Measurements from ENCODE around the gene CUEDC2. TPM values are rescaled to one million over a fixed set of nuclear protein-coding genes. Genes with fewer than 3 reads are reported as not detected.

CUEDC2 gene
- polyA plus RNA-seq (2012; ENCODE audit: low read depth, missing spikeins): 78.9 TPM

GRCh38 chr10:102432162-102432950, at the start of gene CUEDC2:
CUEDC2 (minus strand) TSS chr10:102432574; CDS start chr10:102425188, 7,386 bp downstream.
- TF ChIP-seq POU2F2 (IDR thresholded peaks at IDR 0.05; ENCODE audit: low read depth, low read length): peak; percentile 58; the same call in 1 of the 2 replicates
- TF ChIP-seq PAX5 (IDR thresholded peaks at IDR 0.05; ENCODE audit: insufficient read depth, low read length, severe bottlenecking): no peak
- peak; percentile 42 for TF ChIP-seq SPI1 (IDR thresholded peaks at IDR 0.05; ENCODE audit: low read depth, low read length)
- peak; percentile 61 for TF ChIP-seq POLR2A (IDR thresholded peaks at IDR 0.05; ENCODE audit: low read depth, low read length)
- peak; percentile 72 for TF ChIP-seq TAF1 (IDR thresholded peaks at IDR 0.05; ENCODE audit: low read depth, low read length)
- TF ChIP-seq POLR2AphosphoS5 (IDR thresholded peaks at IDR 0.05; ENCODE audit: low read depth, low read length): peak; percentile 61; the same call in 1 of the 2 replicates
- FAIRE-seq: peak; percentile 91

GRCh38 chr10:102480396-102480795, 48.0 kb upstream of the CUEDC2 start:
- FAIRE-seq (no peak), DNase-seq (ENCODE audit: insufficient read length, low spot score) (no peak)
- TF ChIP-seq SPI1 (IDR thresholded peaks at IDR 0.05; ENCODE audit: low read depth, low read length): no peak
- TF ChIP-seq POLR2A (IDR thresholded peaks at IDR 0.05; ENCODE audit: low read depth, low read length): no peak
- TF ChIP-seq POLR2AphosphoS5 (IDR thresholded peaks at IDR 0.05; ENCODE audit: low read depth, low read length): no peak
- no peak for TF ChIP-seq TAF1 (IDR thresholded peaks at IDR 0.05; ENCODE audit: low read depth, low read length)
- no peak for TF ChIP-seq POU2F2 (IDR thresholded peaks at IDR 0.05; ENCODE audit: low read depth, low read length)
- TF ChIP-seq PAX5 (IDR thresholded peaks at IDR 0.05; ENCODE audit: insufficient read depth, low read length, severe bottlenecking): no peak

More at GRCh38 chr10:102432162-102432950, at the start of gene CUEDC2:
- DNase-seq (ENCODE audit: insufficient read length, low spot score): peak; percentile 90

- TF ChIP-seq PAX5 (IDR thresholded peaks at IDR 0.05; ENCODE audit: insufficient read depth, low read length, severe bottlenecking) (no peak), SPI1 (IDR thresholded peaks at IDR 0.05; ENCODE audit: low read depth, low read length) (no peak), POLR2AphosphoS5 (IDR thresholded peaks at IDR 0.05; ENCODE audit: low read depth, low read length) (no peak), POLR2A (IDR thresholded peaks at IDR 0.05; ENCODE audit: low read depth, low read length) (no peak), POU2F2 (IDR thresholded peaks at IDR 0.05; ENCODE audit: low read depth, low read length) (no peak), TAF1 (IDR thresholded peaks at IDR 0.05; ENCODE audit: low read depth, low read length) (no peak)
- FAIRE-seq (no peak), DNase-seq (ENCODE audit: insufficient read length, low spot score) (no peak)
Observed at GRCh38 chr10:102479651-102480050, 47.3 kb upstream of the CUEDC2 start.

- TF ChIP-seq POU2F2 (IDR thresholded peaks at IDR 0.05; ENCODE audit: low read depth, low read length): no peak
- no peak; the same call in 1 of the 2 replicates for TF ChIP-seq POLR2A (IDR thresholded peaks at IDR 0.05; ENCODE audit: low read depth, low read length)
- FAIRE-seq (no peak), DNase-seq (ENCODE audit: insufficient read length, low spot score) (no peak)
Observed at GRCh38 chr10:102476466-102477141, 44.2 kb upstream of the CUEDC2 start.

GRCh38 chr10:102475451-102476040, 43.2 kb upstream of the CUEDC2 start:
- FAIRE-seq (no peak), DNase-seq (ENCODE audit: insufficient read length, low spot score) (no peak)
- TF ChIP-seq POLR2AphosphoS5 (IDR thresholded peaks at IDR 0.05; ENCODE audit: low read depth, low read length) (0 out of 2 replicates have a peak, but pooled peaks have one; percentile 28), POU2F2 (IDR thresholded peaks at IDR 0.05; ENCODE audit: low read depth, low read length) (no peak), POLR2A (IDR thresholded peaks at IDR 0.05; ENCODE audit: low read depth, low read length) (no peak), SPI1 (IDR thresholded peaks at IDR 0.05; ENCODE audit: low read depth, low read length) (no peak), TAF1 (IDR thresholded peaks at IDR 0.05; ENCODE audit: low read depth, low read length) (no peak)

GRCh38 chr10:102473445-102474331, 41.3 kb upstream of the CUEDC2 start:
- TF ChIP-seq POLR2A (IDR thresholded peaks at IDR 0.05; ENCODE audit: low read depth, low read length) (no peak), POLR2AphosphoS5 (IDR thresholded peaks at IDR 0.05; ENCODE audit: low read depth, low read length) (no peak), PAX5 (IDR thresholded peaks at IDR 0.05; ENCODE audit: insufficient read depth, low read length, severe bottlenecking) (no peak), TAF1 (IDR thresholded peaks at IDR 0.05; ENCODE audit: low read depth, low read length) (no peak), POU2F2 (IDR thresholded peaks at IDR 0.05; ENCODE audit: low read depth, low read length) (no peak), SPI1 (IDR thresholded peaks at IDR 0.05; ENCODE audit: low read depth, low read length) (no peak)
- FAIRE-seq: no peak

GRCh38 chr10:102470579-102471546, 38.5 kb upstream of the CUEDC2 start:
- DNase-seq (ENCODE audit: insufficient read length, low spot score): no peak
- no peak for FAIRE-seq
- TF ChIP-seq SPI1 (IDR thresholded peaks at IDR 0.05; ENCODE audit: low read depth, low read length) (no peak), TAF1 (IDR thresholded peaks at IDR 0.05; ENCODE audit: low read depth, low read length) (no peak), PAX5 (IDR thresholded peaks at IDR 0.05; ENCODE audit: insufficient read depth, low read length, severe bottlenecking) (no peak), POLR2A (IDR thresholded peaks at IDR 0.05; ENCODE audit: low read depth, low read length) (no peak), POU2F2 (IDR thresholded peaks at IDR 0.05; ENCODE audit: low read depth, low read length) (no peak), POLR2AphosphoS5 (IDR thresholded peaks at IDR 0.05; ENCODE audit: low read depth, low read length) (no peak)

More at GRCh38 chr10:102473445-102474331, 41.3 kb upstream of the CUEDC2 start:
- no peak for DNase-seq (ENCODE audit: insufficient read length, low spot score)
